ENCODE measurements around the gene HLA-DRB5. TPM values are rescaled to one million over a fixed set of nuclear protein-coding genes. Genes with fewer than 3 reads are reported as not detected.
A peak's percentile ranks its signal among the peaks of the same experiment; 100 is the strongest.
"Not testable (repeated sequence)": the region's sequence is repeated elsewhere in the genome, so short reads cannot be mapped to it uniquely, and the experiment has no call there.

HLA-DRB5 gene
- 1 to 10 TPM; 2.9 to 5.3 TPM for total RNA-seq

GRCh38 chr6:32529697-32530430, at the start of gene HLA-DRB5:
Gene HLA-DRB5 (minus strand): TSS chr6:32530287. CDS start chr6:32530224, 63 bp downstream.
- Mint-ChIP-seq H3K27me3 (peaks cover 4% of the 10 kb centered on the region), H3K4me3 (peak within 1 kb of the TSS; percentile 87), H3K4me1 (peaks cover 12% of the 10 kb centered on the region), H3K9me3 (ENCODE audit: low read depth) (no peaks in the 10 kb centered on the region), H3K27ac (peak within 1 kb of the TSS; percentile 88), H3K36me3 (peaks cover 4% of the 10 kb centered on the region)
- CTCF ChIA-PET: no interaction called here
- DNase-seq: peak; percentile 49
- peak; percentile 91 for ATAC-seq

- Mint-ChIP-seq H3K27me3 (peaks cover 7% of the 10 kb centered on the region), H3K27ac (peak overlapping the region; percentile 10), H3K9me3 (ENCODE audit: low read depth) (no peaks in the 10 kb centered on the region), H3K4me1 (peaks cover 19% of the 10 kb centered on the region), H3K36me3 (peaks cover 44% of the 10 kb centered on the region), H3K4me3 (no peak overlapping the region)
- CTCF ChIA-PET: no interaction called here
- DNase-seq: no peak
- ATAC-seq: no peak
Observed at GRCh38 chr6:32578962-32579361, 48.9 kb upstream of the HLA-DRB5 start.

GRCh38 chr6:32577493-32577892, 47.4 kb upstream of the HLA-DRB5 start:
- not testable (repeated sequence) for DNase-seq; H3K27ac Mint-ChIP-seq; ATAC-seq; H3K9me3 Mint-ChIP-seq (ENCODE audit: low read depth); H3K4me3 Mint-ChIP-seq; H3K27me3 Mint-ChIP-seq
- H3K4me1 Mint-ChIP-seq: peaks cover 17% of the 10 kb centered on the region
- peaks cover 38% of the 10 kb centered on the region for H3K36me3 Mint-ChIP-seq
- CTCF ChIA-PET: interaction anchor here (1.0 kb wide), 1 partner anchor 109 kb away, joined by 3 read pairs; no protein-coding TSS in a partner anchor

- DNase-seq (no peak), ATAC-seq (no peak)
- Mint-ChIP-seq H3K27me3 (peaks cover 7% of the 10 kb centered on the region), H3K36me3 (peaks cover 29% of the 10 kb centered on the region), H3K4me1 (peaks cover 14% of the 10 kb centered on the region), H3K27ac (no peak overlapping the region), H3K4me3 (no peak overlapping the region), H3K9me3 (ENCODE audit: low read depth) (no peaks in the 10 kb centered on the region)
- CTCF ChIA-PET: no interaction called here
Observed at GRCh38 chr6:32576250-32576649, 46.2 kb upstream of the HLA-DRB5 start.

GRCh38 chr6:32570363-32570905, 40.3 kb upstream of the HLA-DRB5 start:
- Mint-ChIP-seq H3K27ac (no peak overlapping the region), H3K4me3 (no peak overlapping the region), H3K9me3 (ENCODE audit: low read depth) (no peaks in the 10 kb centered on the region), H3K4me1 (peaks cover 3% of the 10 kb centered on the region), H3K27me3 (peaks cover 16% of the 10 kb centered on the region), H3K36me3 (no peaks in the 10 kb centered on the region)
- CTCF ChIA-PET: no interaction called here
- no peak for DNase-seq
- ATAC-seq: no peak

GRCh38 chr6:32568561-32568960, 38.5 kb upstream of the HLA-DRB5 start:
- no peak overlapping the region for H3K4me3 Mint-ChIP-seq
- no peaks in the 10 kb centered on the region for H3K9me3 Mint-ChIP-seq (ENCODE audit: low read depth)
- peaks cover 3% of the 10 kb centered on the region for H3K4me1 Mint-ChIP-seq
- CTCF ChIA-PET: no interaction called here
- DNase-seq: no peak
- no peaks in the 10 kb centered on the region for H3K36me3 Mint-ChIP-seq
- no peak for ATAC-seq
- peaks cover 9% of the 10 kb centered on the region for H3K27me3 Mint-ChIP-seq
- H3K27ac Mint-ChIP-seq: no peak overlapping the region

GRCh38 chr6:32566957-32567356, 36.9 kb upstream of the HLA-DRB5 start:
- Mint-ChIP-seq H3K4me3 (no peak overlapping the region), H3K27ac (no peak overlapping the region), H3K27me3 (peaks cover 12% of the 10 kb centered on the region), H3K9me3 (ENCODE audit: low read depth) (no peaks in the 10 kb centered on the region), H3K36me3 (no peaks in the 10 kb centered on the region), H3K4me1 (peaks cover 3% of the 10 kb centered on the region)
- CTCF ChIA-PET: no interaction called here
- ATAC-seq: no peak
- DNase-seq: no peak

GRCh38 chr6:32565511-32565910, 35.4 kb upstream of the HLA-DRB5 start:
- CTCF ChIA-PET: no interaction called here
- H3K27ac Mint-ChIP-seq: no peak overlapping the region
- ATAC-seq: no peak
- no peaks in the 10 kb centered on the region for H3K4me1 Mint-ChIP-seq
- no peak overlapping the region for H3K4me3 Mint-ChIP-seq
- no peaks in the 10 kb centered on the region for H3K36me3 Mint-ChIP-seq
- DNase-seq: no peak
- no peaks in the 10 kb centered on the region for H3K9me3 Mint-ChIP-seq (ENCODE audit: low read depth)
- peaks cover 9% of the 10 kb centered on the region for H3K27me3 Mint-ChIP-seq

- Mint-ChIP-seq H3K27me3 (peaks cover 7% of the 10 kb centered on the region), H3K36me3 (peaks cover 6% of the 10 kb centered on the region), H3K4me3 (no peak overlapping the region), H3K9me3 (ENCODE audit: low read depth) (no peaks in the 10 kb centered on the region), H3K27ac (no peak overlapping the region), H3K4me1 (peaks cover 4% of the 10 kb centered on the region)
- ATAC-seq (no peak), DNase-seq (no peak)
- CTCF ChIA-PET: no interaction called here
Observed at GRCh38 chr6:32562940-32563339, 32.9 kb upstream of the HLA-DRB5 start.

GRCh38 chr6:32559747-32560146, 29.7 kb upstream of the HLA-DRB5 start:
- no peak for DNase-seq
- no peaks in the 10 kb centered on the region for H3K9me3 Mint-ChIP-seq (ENCODE audit: low read depth)
- no peak overlapping the region for H3K4me3 Mint-ChIP-seq
- CTCF ChIA-PET: no interaction called here
- no peak overlapping the region for H3K27ac Mint-ChIP-seq
- H3K27me3 Mint-ChIP-seq: peaks cover 3% of the 10 kb centered on the region
- peaks cover 7% of the 10 kb centered on the region for H3K36me3 Mint-ChIP-seq
- no peak for ATAC-seq
- peaks cover 6% of the 10 kb centered on the region for H3K4me1 Mint-ChIP-seq

GRCh38 chr6:32558426-32559057, 28.5 kb upstream of the HLA-DRB5 start:
- peaks cover 6% of the 10 kb centered on the region for H3K4me1 Mint-ChIP-seq

GRCh38 chr6:32554116-32554965, 24.3 kb upstream of the HLA-DRB5 start:
- CTCF ChIA-PET: no interaction called here
- Mint-ChIP-seq H3K27ac (no peak overlapping the region), H3K27me3 (peaks cover 8% of the 10 kb centered on the region), H3K4me3 (no peak overlapping the region), H3K4me1 (peaks cover 6% of the 10 kb centered on the region), H3K9me3 (ENCODE audit: low read depth) (no peaks in the 10 kb centered on the region), H3K36me3 (peaks cover 7% of the 10 kb centered on the region)
- ATAC-seq (no peak), DNase-seq (no peak)

More at GRCh38 chr6:32558426-32559057, 28.5 kb upstream of the HLA-DRB5 start:
- DNase-seq (no peak), ATAC-seq (no peak)
- no peak overlapping the region for H3K4me3 Mint-ChIP-seq
- H3K27me3 Mint-ChIP-seq: peaks cover 3% of the 10 kb centered on the region
- no peak overlapping the region for H3K27ac Mint-ChIP-seq
- CTCF ChIA-PET: interaction anchor here (0.6 kb wide), 1 partner anchor 108 kb away, joined by 3 read pairs; the partner anchor contains the start of gene HLA-DQB1
- H3K36me3 Mint-ChIP-seq: peaks cover 7% of the 10 kb centered on the region
- H3K9me3 Mint-ChIP-seq (ENCODE audit: low read depth): no peaks in the 10 kb centered on the region

GRCh38 chr6:32553037-32553742, 23.1 kb upstream of the HLA-DRB5 start:
- Mint-ChIP-seq H3K27ac (no peak overlapping the region), H3K36me3 (peaks cover 2% of the 10 kb centered on the region), H3K9me3 (ENCODE audit: low read depth) (no peaks in the 10 kb centered on the region), H3K4me3 (no peak overlapping the region), H3K27me3 (peaks cover 13% of the 10 kb centered on the region), H3K4me1 (peaks cover 2% of the 10 kb centered on the region)
- no peak for ATAC-seq
- CTCF ChIA-PET: no interaction called here
- no peak for DNase-seq

Measured in activated CD8-positive, alpha-beta memory T cell treated with anti-CD3 and anti-CD28 coated beads, Interleukin-2, amount 10 ng/mL, durations not matched to agents 7 days and 5 days (primary cell).